PC-9 (cell line): ENCODE results near the gene LZTS2. TPM values are rescaled to one million over a fixed set of nuclear protein-coding genes. Genes with fewer than 3 reads are reported as not detected.

Experiments
- BruUV-seq: library from RNA; stranded (reverse); fragments of 400-500 nt; replicated peaks from 2 replicates; lab custom pipeline; 2021; lab: Mats Ljungman, UMichigan
- CTCF ChIA-PET: fragments of 300-600 bp; sonication (Branson Sonifier 250); formaldehyde crosslinking; loops from one replicate; lab custom pipeline; 2022; ENCODE audit warnings: antibody characterized with exemption; lab: Charles Lee
- POLR2A ChIA-PET: fragments of 300-600 bp; sonication (Branson Sonifier 250); formaldehyde crosslinking; loops from one replicate; lab custom pipeline; 2022; ENCODE audit warnings: antibody characterized with exemption; ENCODE audit not compliant: unreplicated experiment; lab: Charles Lee
- DNase-seq, 2 experiments: peaks; one replicate each; pipeline versions ENCODE4 v3.0.0 to v3.0.0-alpha.2; 2015 to 2022; ENCODE audit warnings: mixed read lengths in 1 of 2
- H2AFZ ChIP-seq: fragments of 200-600 bp; sonication (generic); 2 replicates; pipeline ENCODE4 v1.8.1; 2017; ENCODE audit warnings: antibody characterized with exemption
- H3F3A ChIP-seq: fragments of 200-600 bp; sonication (generic); 2 replicates; pipeline ENCODE4 v1.8.1; 2017; ENCODE audit warnings: antibody characterized with exemption, mild to moderate bottlenecking, low read depth; ENCODE audit not compliant: insufficient read depth
- H3K27ac ChIP-seq: fragments of 200-600 bp; sonication (generic); 2 replicates; pipeline ENCODE4 v1.6.1; 2016; ENCODE audit warnings: mixed run types
- H3K27me3 ChIP-seq: fragments of 200-600 bp; sonication (generic); 2 replicates; pipeline ENCODE4 v1.6.1; 2016; ENCODE audit warnings: low read depth, mixed run types; ENCODE audit not compliant: insufficient read depth
- H3K36me3 ChIP-seq: fragments of 200-600 bp; sonication (generic); 2 replicates; pipeline ENCODE4 v1.6.1; 2016; ENCODE audit warnings: low read depth, mixed run types
- H3K4me1 ChIP-seq: fragments of 200-600 bp; sonication (generic); replicated peaks from 2 replicates; pipeline ENCODE4 v1.6.1; 2016; ENCODE audit warnings: mixed run types; ENCODE audit not compliant: insufficient read depth
- H3K4me2 ChIP-seq: fragments of 200-600 bp; sonication (generic); 2 replicates; pipeline ENCODE4 v1.6.1; 2017; ENCODE audit warnings: mixed run types
- H3K4me3 ChIP-seq: fragments of 200-600 bp; sonication (generic); 2 replicates; pipeline ENCODE4 v1.6.1; 2016; ENCODE audit warnings: mixed run types
- H3K79me2 ChIP-seq: fragments of 200-600 bp; sonication (generic); 2 replicates; pipeline ENCODE4 v1.6.1; 2017; ENCODE audit warnings: low read depth, mixed run types
- H3K9me2 ChIP-seq: fragments of 200-600 bp; sonication (generic); 2 replicates; pipeline ENCODE4 v1.8.1; 2017; ENCODE audit warnings: mild to moderate bottlenecking; ENCODE audit not compliant: insufficient read depth
- H3K9me3 ChIP-seq: fragments of 200-600 bp; sonication (generic); 2 replicates; pipeline ENCODE4 v1.8.1; 2016; ENCODE audit warnings: low read depth; ENCODE audit not compliant: insufficient read depth
- H4K20me1 ChIP-seq: fragments of 200-600 bp; sonication (generic); 2 replicates; pipeline ENCODE4 v1.8.1; 2017; ENCODE audit not compliant: insufficient read depth
- EZH2 ChIP-seq: fragments of 200-600 bp; sonication (generic); IDR thresholded peaks from 2 replicates; pipeline ENCODE4 v1.8.0; 2017; ENCODE audit warnings: antibody characterized with exemption, low read depth
- intact Hi-C: fragments of 100-400 bp; cut with micrococcal nuclease; formaldehyde crosslinking; loops from one replicate; pipeline ENCODE4 v1.10.0; 2022; ENCODE audit not compliant: unreplicated experiment
- total RNA-seq: library from RNA; stranded (reverse); gene quantifications from 2 replicates; pipeline ENCODE4 v1.2.3, GENCODE V29; 2021
- TF ChIP-seq, protein P1 (sequence below): fragments of 200-600 bp; sonication (generic); conservative IDR thresholded peaks from 2 replicates; pipeline ENCODE4 v1.6.1; 2017; ENCODE audit warnings: mixed run types, antibody characterized with exemption, mild to moderate bottlenecking, moderate library complexity

The LZTS2 gene
- total RNA-seq, 1 experiment from 2014 or later = 32.5 TPM

DNA sequence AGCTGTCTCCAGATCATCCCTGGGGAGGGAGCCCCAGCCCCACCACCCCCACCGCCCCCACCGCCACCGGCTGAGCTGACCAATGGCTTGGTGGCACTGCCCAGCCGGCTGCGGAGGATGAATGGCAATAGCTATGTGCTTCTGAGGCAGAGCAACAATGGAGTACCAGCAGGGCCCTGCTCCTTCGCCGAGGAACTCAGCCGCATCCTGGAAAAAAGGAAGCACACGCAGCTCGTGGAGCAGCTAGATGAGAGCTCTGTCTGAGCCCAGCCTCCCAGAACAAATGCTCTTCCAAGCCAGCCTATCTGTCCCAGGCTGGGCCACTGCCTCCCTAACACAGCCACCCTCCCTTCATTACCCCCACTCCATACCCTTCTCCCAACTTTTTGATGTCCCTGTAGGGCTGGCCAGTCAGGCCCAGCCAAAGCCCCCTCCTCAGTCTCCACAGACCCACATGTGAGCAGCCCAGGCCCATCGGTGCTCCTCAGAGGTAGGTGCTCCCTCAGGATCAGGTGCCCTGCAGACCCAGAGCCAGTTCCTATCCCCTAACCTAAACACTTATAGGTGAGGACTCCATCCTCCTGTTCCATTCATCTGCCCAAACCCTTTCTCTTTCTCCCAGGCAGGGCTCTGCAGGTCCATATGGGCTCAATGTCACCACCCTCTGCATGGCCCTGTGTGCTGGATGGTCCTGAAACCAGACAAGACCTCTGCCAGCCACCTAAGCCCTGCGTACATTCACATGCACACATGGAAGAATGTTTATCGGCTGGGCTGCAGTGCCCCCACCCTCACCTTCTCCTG is 15.5 kb upstream of the LZTS2 start:
- no peak for TF ChIP-seq EZH2
- TF ChIP-seq, protein P1, sequence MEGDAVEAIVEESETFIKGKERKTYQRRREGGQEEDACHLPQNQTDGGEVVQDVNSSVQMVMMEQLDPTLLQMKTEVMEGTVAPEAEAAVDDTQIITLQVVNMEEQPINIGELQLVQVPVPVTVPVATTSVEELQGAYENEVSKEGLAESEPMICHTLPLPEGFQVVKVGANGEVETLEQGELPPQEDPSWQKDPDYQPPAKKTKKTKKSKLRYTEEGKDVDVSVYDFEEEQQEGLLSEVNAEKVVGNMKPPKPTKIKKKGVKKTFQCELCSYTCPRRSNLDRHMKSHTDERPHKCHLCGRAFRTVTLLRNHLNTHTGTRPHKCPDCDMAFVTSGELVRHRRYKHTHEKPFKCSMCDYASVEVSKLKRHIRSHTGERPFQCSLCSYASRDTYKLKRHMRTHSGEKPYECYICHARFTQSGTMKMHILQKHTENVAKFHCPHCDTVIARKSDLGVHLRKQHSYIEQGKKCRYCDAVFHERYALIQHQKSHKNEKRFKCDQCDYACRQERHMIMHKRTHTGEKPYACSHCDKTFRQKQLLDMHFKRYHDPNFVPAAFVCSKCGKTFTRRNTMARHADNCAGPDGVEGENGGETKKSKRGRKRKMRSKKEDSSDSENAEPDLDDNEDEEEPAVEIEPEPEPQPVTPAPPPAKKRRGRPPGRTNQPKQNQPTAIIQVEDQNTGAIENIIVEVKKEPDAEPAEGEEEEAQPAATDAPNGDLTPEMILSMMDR = no peak
- H3K9me2 ChIP-seq = no peaks in the 10 kb centered on the region
- H3K27ac ChIP-seq = no peak overlapping the region
- intact Hi-C loops = no loop called here
- ChIA-PET CTCF (interaction anchor here (1.1 kb wide), 1 partner anchor 13 kb away, joined by 4 read pairs; no protein-coding TSS in a partner anchor), POLR2A (no interaction called here)
- no peak for DNase-seq
- H3K4me3 ChIP-seq = no peak overlapping the region
- no peaks in the 10 kb centered on the region for H3K9me3 ChIP-seq
- no peak overlapping the region for H2AFZ ChIP-seq
- no peaks in the 10 kb centered on the region for H3F3A ChIP-seq
- H3K4me1 ChIP-seq = peaks cover 4% of the 10 kb centered on the region
- H4K20me1 ChIP-seq = no peaks in the 10 kb centered on the region
- H3K4me2 ChIP-seq = no peak overlapping the region
- H3K27me3 ChIP-seq = no peaks in the 10 kb centered on the region
- H3K79me2 ChIP-seq = peaks cover 33% of the 10 kb centered on the region
- no TSS peak for BruUV-seq
- H3K36me3 ChIP-seq = no peaks in the 10 kb centered on the region

DNA sequence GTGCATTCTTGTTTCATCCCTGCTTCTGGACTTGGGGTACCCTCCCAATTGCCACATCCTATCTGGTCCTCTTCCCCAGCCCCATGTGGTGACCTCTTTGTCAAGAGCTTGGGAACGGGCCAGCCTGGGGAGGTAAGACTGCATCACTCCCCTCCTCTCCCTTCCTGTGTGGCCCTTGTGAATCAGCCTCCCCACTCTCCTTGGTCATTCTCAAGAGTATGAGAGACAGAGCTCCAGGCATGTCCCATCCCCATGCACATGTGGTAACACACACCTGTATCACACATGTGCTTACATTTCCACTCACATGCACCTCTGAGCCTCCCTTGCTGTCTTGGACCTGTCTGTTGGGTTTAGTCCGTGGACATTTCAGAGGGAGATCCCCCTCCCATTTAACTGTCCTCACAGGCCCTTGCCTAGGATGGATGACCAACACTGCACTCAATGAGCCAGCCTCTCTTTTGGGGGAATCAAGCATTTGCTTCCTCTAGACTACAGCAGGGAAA is 14.9 kb upstream of the LZTS2 start:
- no TSS peak for BruUV-seq
- POLR2A ChIA-PET = no interaction called here
- Histone ChIP-seq H3F3A (no peaks in the 10 kb centered on the region), H4K20me1 (no peaks in the 10 kb centered on the region), H2AFZ (no peak overlapping the region), H3K79me2 (peaks cover 39% of the 10 kb centered on the region), H3K27me3 (no peaks in the 10 kb centered on the region), H3K4me3 (no peak overlapping the region), H3K9me2 (no peaks in the 10 kb centered on the region), H3K4me1 (peaks cover 4% of the 10 kb centered on the region), H3K4me2 (no peak overlapping the region), H3K36me3 (no peaks in the 10 kb centered on the region), H3K27ac (no peak overlapping the region), H3K9me3 (no peaks in the 10 kb centered on the region)
- CTCF ChIA-PET = interaction anchor here (1.1 kb wide), 1 partner anchor 12 kb away, joined by 4 read pairs; no protein-coding TSS in a partner anchor
- no peak for DNase-seq
- TF ChIP-seq, protein P1 = no peak
- no peak for TF ChIP-seq EZH2
- intact Hi-C loops = no loop called here

DNA sequence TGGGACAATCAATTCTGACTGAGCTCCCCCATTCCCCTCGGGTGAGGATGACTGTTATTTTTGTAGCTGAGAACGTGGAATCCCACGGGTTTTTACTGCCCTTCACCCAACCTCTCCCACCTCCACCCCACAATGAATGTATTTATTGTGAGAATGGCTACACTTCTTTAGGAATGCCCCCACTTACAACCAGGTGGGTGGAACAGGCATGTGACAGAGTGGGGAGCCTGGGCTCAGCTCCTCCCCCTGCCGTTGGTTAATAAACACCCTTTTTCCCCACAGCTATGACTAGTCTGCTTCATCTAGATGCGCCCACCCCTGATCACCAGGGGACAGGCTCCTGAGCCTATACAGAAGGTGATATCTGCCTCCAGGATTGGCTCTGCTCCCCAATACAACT is 14.3 kb upstream of the LZTS2 start:
- no peaks in the 10 kb centered on the region for H3K9me2 ChIP-seq
- H3K27me3 ChIP-seq = no peaks in the 10 kb centered on the region
- no TSS peak for BruUV-seq
- no peak for DNase-seq
- POLR2A ChIA-PET = no interaction called here
- intact Hi-C loops = no loop called here
- TF ChIP-seq EZH2 = no peak
- TF ChIP-seq, protein P1 = no peak
- no peak overlapping the region for H3K27ac ChIP-seq
- no peak overlapping the region for H3K4me3 ChIP-seq
- H4K20me1 ChIP-seq = no peaks in the 10 kb centered on the region
- peaks cover 4% of the 10 kb centered on the region for H3K4me1 ChIP-seq
- H3K9me3 ChIP-seq = no peaks in the 10 kb centered on the region
- H2AFZ ChIP-seq = no peak overlapping the region
- no peaks in the 10 kb centered on the region for H3K36me3 ChIP-seq
- CTCF ChIA-PET = interaction anchor here (1.1 kb wide), 1 partner anchor 12 kb away, joined by 4 read pairs; no protein-coding TSS in a partner anchor
- H3F3A ChIP-seq = peaks cover under 1% of the 10 kb centered on the region; the same call in 1 of the 2 replicates
- H3K79me2 ChIP-seq = peaks cover 44% of the 10 kb centered on the region
- H3K4me2 ChIP-seq = no peak overlapping the region
